H1 (cell line): ENCODE results near the gene CRADD. TPM values are rescaled to one million over a fixed set of nuclear protein-coding genes. Genes with fewer than 3 reads are reported as not detected.

Experiments
- CTCF ChIA-PET: fragments of 300-600 bp; sonication (Branson Sonifier 250); formaldehyde crosslinking; loops from one replicate; lab custom pipeline; 2021; ENCODE audit not compliant: partially characterized antibody; lab: Charles Lee
- POLR2A ChIA-PET: fragments of 300-600 bp; sonication (Branson Sonifier 250); formaldehyde crosslinking; loops from one replicate; lab custom pipeline; 2021; ENCODE audit warnings: inconsistent platforms; ENCODE audit not compliant: partially characterized antibody; lab: Charles Lee
- DNase-seq, 2 experiments: peaks; one replicate each; pipeline versions ENCODE4 v3.0.0 to v3.0.0-alpha.2; 2010 to 2022; ENCODE audit warnings: low spot score in 2 of 2, low read depth in 1 of 2, mixed read lengths in 1 of 2
- FAIRE-seq: peaks from 2 replicates; lab custom pipeline; 2011; peaks lifted over from hg19 to GRCh38; lab: Jason Lieb, UNC
- H2AFZ ChIP-seq: 2 replicates; pipeline ENCODE4 v1.8.1; 2012; ENCODE audit warnings: low read length, inconsistent platforms
- H2AK5ac ChIP-seq: 2 replicates; pipeline ENCODE4 v1.6.1; 2013; ENCODE audit warnings: low read depth, low read length
- H2BK120ac ChIP-seq: replicated peaks from 2 replicates; pipeline ENCODE3; 2013; ENCODE audit warnings: low read depth, low read length, inconsistent platforms
- H2BK12ac ChIP-seq: 2 replicates; pipeline ENCODE4 v1.6.1; 2013; ENCODE audit warnings: low read depth, low read length
- H2BK15ac ChIP-seq: 2 replicates; pipeline ENCODE4 v1.6.1; 2013; ENCODE audit warnings: low read length
- H2BK20ac ChIP-seq: 2 replicates; pipeline ENCODE4 v1.6.1; 2013; ENCODE audit warnings: low read length
- H2BK5ac ChIP-seq: 2 replicates; pipeline ENCODE4 v1.6.1; 2013; ENCODE audit warnings: low read depth, low read length
- H3K14ac ChIP-seq: 2 replicates; pipeline ENCODE4 v1.6.1; 2013; ENCODE audit warnings: inconsistent platforms; ENCODE audit not compliant: insufficient read length
- H3K18ac ChIP-seq: 2 replicates; pipeline ENCODE4 v1.6.1; 2013; ENCODE audit warnings: low read length; ENCODE audit errors: extremely low read depth
- H3K23ac ChIP-seq: 2 replicates; pipeline ENCODE4 v1.6.1; 2013; ENCODE audit warnings: inconsistent platforms; ENCODE audit not compliant: insufficient read length
- H3K23me2 ChIP-seq: 2 replicates; pipeline ENCODE4 v1.6.1; 2013; ENCODE audit warnings: low read depth, low read length
- H3K27ac ChIP-seq: 2 replicates; pipeline ENCODE4 v1.6.1; 2011; ENCODE audit warnings: low read depth, low read length, inconsistent platforms
- H3K27me3 ChIP-seq, 4 experiments: replicated peaks in 1 of 4; 1 replicate in 1 of 4; 2 replicates in 3 of 4; pipeline versions ENCODE4 v1.6.1 to v1.8.1; 2011 to 2013; ENCODE audit warnings: low read length in 3 of 4, mild to moderate bottlenecking in 3 of 4, inconsistent platforms in 2 of 4, mixed read lengths in 2 of 4, moderate library complexity in 1 of 4; ENCODE audit not compliant: control insufficient read depth in 3 of 4, insufficient read depth in 3 of 4; ENCODE audit errors: extremely low read depth in 1 of 4
- H3K36me3 ChIP-seq, 4 experiments: 2 replicates each; pipeline versions ENCODE4 v1.6.1 to v1.8.1; 2011 to 2013; ENCODE audit warnings: mild to moderate bottlenecking in 4 of 4, low read length in 3 of 4, moderate library complexity in 2 of 4, control low read depth in 1 of 4, inconsistent platforms in 1 of 4; ENCODE audit not compliant: insufficient read depth in 4 of 4, control insufficient read depth in 2 of 4
- H3K4ac ChIP-seq: replicated peaks from 2 replicates; pipeline ENCODE3; 2013; ENCODE audit warnings: low read length, low read depth, mixed read lengths, inconsistent platforms; ENCODE audit not compliant: insufficient read length
- H3K4me1 ChIP-seq, 4 experiments: replicated peaks in 1 of 4; 1 replicate in 1 of 4; 2 replicates in 3 of 4; pipeline versions ENCODE4 v1.6.1 to v1.8.1; 2011 to 2013; ENCODE audit warnings: low read length in 3 of 4, inconsistent platforms in 2 of 4, mixed read lengths in 1 of 4; ENCODE audit not compliant: insufficient read depth in 4 of 4, control insufficient read depth in 3 of 4
- H3K4me2 ChIP-seq, 2 experiments: 2 replicates each; pipeline versions ENCODE4 v1.6.1 to v1.8.1; 2011 to 2013; ENCODE audit warnings: low read depth in 2 of 2, low read length in 2 of 2, control low read depth in 1 of 2, inconsistent platforms in 1 of 2, mild to moderate bottlenecking in 1 of 2; ENCODE audit not compliant: insufficient read depth in 1 of 2
- H3K4me3 ChIP-seq, 4 experiments: fragments of 200-600, 300-600 bp in 1 of 4; sonication (generic), shearing (Covaris generic), sonication (Bioruptor Twin) in 1 of 4; 2 replicates each; pipeline versions ENCODE4 v1.5.1 to v1.8.1; 2011 to 2016; ENCODE audit warnings: low read length in 4 of 4, low read depth in 3 of 4, control low read depth in 2 of 4, inconsistent platforms in 2 of 4, mild to moderate bottlenecking in 2 of 4, mixed read lengths in 1 of 4, moderate library complexity in 1 of 4; ENCODE audit not compliant: insufficient read depth in 2 of 4; ENCODE audit errors: extremely low read depth in 1 of 4
- H3K56ac ChIP-seq: replicated peaks from 2 replicates; pipeline ENCODE3; 2013; ENCODE audit warnings: low read depth, mild to moderate bottlenecking, mixed read lengths, low read length, inconsistent platforms; ENCODE audit not compliant: insufficient read length
- H3K79me1 ChIP-seq: 2 replicates; pipeline ENCODE4 v1.6.1; 2013; ENCODE audit warnings: low read depth, low read length, control low read depth
- H3K79me2 ChIP-seq, 2 experiments: 2 replicates each; pipeline versions ENCODE4 v1.6.1 to v1.8.1; 2012 to 2013; ENCODE audit warnings: low read length in 2 of 2, mild to moderate bottlenecking in 2 of 2, inconsistent platforms in 1 of 2; ENCODE audit not compliant: insufficient read depth in 2 of 2, control insufficient read depth in 1 of 2
- H3K9ac ChIP-seq, 4 experiments: replicated peaks in 1 of 4; 1 replicate in 1 of 4; 2 replicates in 3 of 4; pipeline versions ENCODE4 v1.6.1 to v1.8.1; 2011 to 2013; ENCODE audit warnings: low read depth in 3 of 4, low read length in 3 of 4, control low read depth in 2 of 4, mild to moderate bottlenecking in 2 of 4, moderate library complexity in 2 of 4, inconsistent platforms in 1 of 4; ENCODE audit errors: extremely low read depth in 1 of 4
- H3K9me3 ChIP-seq, 2 experiments: 2 replicates each; pipeline versions ENCODE4 v1.6.1 to v1.8.1; 2012 to 2013; ENCODE audit warnings: mild to moderate bottlenecking in 2 of 2, moderate library complexity in 2 of 2, control low read depth in 1 of 2, inconsistent platforms in 1 of 2, low read depth in 1 of 2, low read length in 1 of 2, mixed read lengths in 1 of 2; ENCODE audit not compliant: insufficient read depth in 2 of 2
- H4K20me1 ChIP-seq, 2 experiments: replicated peaks in 1 of 2; 2 replicates each; pipeline versions ENCODE3 to v1.8.1; 2011 to 2013; ENCODE audit warnings: inconsistent platforms in 2 of 2, low read length in 2 of 2, mild to moderate bottlenecking in 1 of 2; ENCODE audit not compliant: insufficient read depth in 2 of 2, control insufficient read depth in 1 of 2
- H4K5ac ChIP-seq: 2 replicates; pipeline ENCODE4 v1.6.1; 2013; ENCODE audit warnings: low read length, low read depth, mixed read lengths, inconsistent platforms; ENCODE audit not compliant: insufficient read length
- H4K8ac ChIP-seq: 2 replicates; pipeline ENCODE4 v1.8.0; 2013; ENCODE audit warnings: mild to moderate bottlenecking, moderate library complexity, low read length, inconsistent platforms; ENCODE audit not compliant: insufficient read depth; ENCODE audit errors: extremely low read depth
- H4K91ac ChIP-seq: replicated peaks from 2 replicates; pipeline ENCODE3; 2013; ENCODE audit warnings: low read length, mixed read lengths, inconsistent platforms; ENCODE audit not compliant: insufficient read length
- KDM5A ChIP-seq: fragments of 200-600 bp; IDR thresholded peaks from 2 replicates; pipeline ENCODE4 v1.7.1; 2012; ENCODE audit warnings: mild to moderate bottlenecking, low read length, inconsistent platforms, mixed read lengths
- TCF12 ChIP-seq: IDR thresholded peaks from 2 replicates; pipeline ENCODE4 v1.6.1; 2011; ENCODE audit warnings: low read depth, mild to moderate bottlenecking, low read length
- WGBS, 2 experiments: shearing (Covaris generic) in 1 of 2; methylation state at CpG; one replicate each; pipeline versions ENCODE4 v1.1.6 to v1.1.7; 2013 to 2015; ENCODE audit warnings: low lambda C conversion rate in 2 of 2, mixed read lengths in 2 of 2, inconsistent platforms in 1 of 2, low coverage in 1 of 2, missing lambda C conversion rate in 1 of 2; ENCODE audit not compliant: insufficient replicate concordance in 2 of 2, insufficient coverage in 1 of 2, insufficient read length in 1 of 2; ENCODE audit errors: extremely low coverage in 1 of 2, missing lambda C conversion rate in 1 of 2; 5-methylcytosine and 5-hydroxymethylcytosine counted together
- polyA plus RNA-seq, 7 experiments: library from polyadenylated mRNA; depleted of rRNA in 3 of 7; stranded (reverse) in 5 of 7; unstranded in 2 of 7; fragments of >200 nt in 5 of 7; fragments of 200-250 nt in 2 of 7; gene quantifications; 1 replicate in 5 of 7; 2 replicates in 1 of 7; 4 replicates in 1 of 7; pipeline versions ENCODE4 v1.2.1 to v1.2.3, GENCODE V29; 2011 to 2013; ENCODE audit warnings: missing spikeins in 2 of 7, mixed read lengths in 2 of 7
- total RNA-seq: library from RNA; stranded (reverse); fragmentation: NEBNext Ultra II Directional; extraction: Animal tissue kit (Norgen Biotek cat#: 25700); gene quantifications from 2 replicates; pipeline ENCODE4 v1.2.1, GENCODE V29; 2021

The CRADD gene
- total and polyA plus RNA-seq, 2 of the 8 experiments (the other 6 are each of a cell fraction or from before 2014, with no cell fraction given) = 8.1 to 15.4 TPM

GRCh38 chr12:93734784-93735183 lies 57.6 kb downstream of the CRADD start:
- H4K20me1 ChIP-seq = no peaks in the 10 kb centered on the region
- H3K23me2 ChIP-seq = no peaks in the 10 kb centered on the region; the same call in 1 of the 2 replicates
- H2BK12ac ChIP-seq = no peak overlapping the region; the same call in 1 of the 2 replicates
- no peak overlapping the region for H3K14ac ChIP-seq
- H3K56ac ChIP-seq = no peak overlapping the region
- H3K4ac ChIP-seq = no peak overlapping the region
- no peaks in the 10 kb centered on the region for H3K36me3 ChIP-seq
- no peak overlapping the region for H2BK15ac ChIP-seq
- WGBS, 2 experiments = 89% methylated on average over 2 of the region's 2 CpGs; no CpG with 5 or more reads in 1 of the 2 experiments
- 0 out of 2 replicates have a peak overlapping the region, but pooled peaks have one; percentile 1 for H2BK20ac ChIP-seq
- no peaks in the 10 kb centered on the region for H3K27me3 ChIP-seq
- H2BK5ac ChIP-seq = 0 out of 2 replicates have a peak overlapping the region, but pooled peaks have one; percentile 1
- H3K9me3 ChIP-seq = no peaks in the 10 kb centered on the region
- H2BK120ac ChIP-seq = no peak overlapping the region
- CTCF ChIA-PET = interaction anchor here (0.6 to 1.6 kb wide), 5 partner anchors 9 to 367 kb away, joined by 3 to 7 read pairs (median 4); partner anchors contain the start of gene SOCS2
- no peaks in the 10 kb centered on the region for H3K79me2 ChIP-seq
- no peak overlapping the region for H3K23ac ChIP-seq
- FAIRE-seq (no peak), DNase-seq (no peak)
- no peak overlapping the region for H4K8ac ChIP-seq
- no peak overlapping the region for H3K27ac ChIP-seq
- H3K9ac ChIP-seq = no peak overlapping the region
- H3K79me1 ChIP-seq = no peaks in the 10 kb centered on the region
- peaks cover 0 to 2% (median 0%) of the 10 kb centered on the region in 4 experiments; a peak in 3 of 7 replicates for H3K4me1 ChIP-seq
- H2AK5ac ChIP-seq = no peak overlapping the region
- no peak overlapping the region for H4K5ac ChIP-seq
- H3K18ac ChIP-seq = no peak overlapping the region; the same call in 1 of the 2 replicates
- H3K4me3 ChIP-seq = no peak overlapping the region
- TF ChIP-seq TCF12 = no peak
- TF ChIP-seq KDM5A = no peak
- H3K4me2 ChIP-seq = no peak overlapping the region
- POLR2A ChIA-PET = interaction anchor here (1.2 to 1.9 kb wide), 4 partner anchors 12 to 268 kb away, joined by 3 to 5 read pairs (median 4); partner anchors contain the start of genes CRADD and MRPL42
- H4K91ac ChIP-seq = no peak overlapping the region
- 0 out of 2 replicates have a peak overlapping the region, but pooled peaks have one; percentile 16 for H2AFZ ChIP-seq
